DOHH2 (cell line): Measurements from ENCODE around the gene SLC15A4.

ENCODE experiments used
- EZH2phosphoT487 ChIP-seq: fragments of 200-600 bp; sonication (generic); IDR thresholded peaks from 2 replicates; pipeline ENCODE4 v1.6.1; 2017; ENCODE audit warnings: borderline replicate concordance, mild to moderate bottlenecking, antibody characterized with exemption, low read length, moderate library complexity, mixed read lengths
- TF ChIP-seq, protein P1 (sequence below): fragments of 200-600 bp; sonication (generic); IDR thresholded peaks from one replicate; pipeline ENCODE4 v1.5.1; 2014; ENCODE audit warnings: antibody characterized with exemption, mild to moderate bottlenecking, low read depth, low read length; ENCODE audit not compliant: poor library complexity, severe bottlenecking

DNA sequence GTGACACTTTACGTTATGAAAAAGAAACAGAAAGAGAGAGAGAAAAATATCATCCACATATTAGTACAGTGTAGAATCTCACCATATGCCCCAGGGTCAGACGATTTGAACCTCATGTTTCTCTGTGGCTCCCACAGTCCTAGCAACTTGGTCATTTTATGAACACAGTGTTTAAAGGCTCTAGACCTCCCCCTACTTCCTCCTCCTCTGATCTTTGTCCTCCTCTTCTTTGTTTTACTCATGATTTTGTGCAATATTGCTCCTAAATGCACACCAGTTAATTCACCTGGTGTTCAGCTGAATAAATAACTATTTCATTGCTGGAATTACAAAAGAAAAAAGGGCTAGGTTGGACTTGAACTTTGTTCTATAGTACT lies 47.7 kb upstream of the SLC15A4 start:
- no peak for TF ChIP-seq EZH2phosphoT487
- TF ChIP-seq, protein P1, sequence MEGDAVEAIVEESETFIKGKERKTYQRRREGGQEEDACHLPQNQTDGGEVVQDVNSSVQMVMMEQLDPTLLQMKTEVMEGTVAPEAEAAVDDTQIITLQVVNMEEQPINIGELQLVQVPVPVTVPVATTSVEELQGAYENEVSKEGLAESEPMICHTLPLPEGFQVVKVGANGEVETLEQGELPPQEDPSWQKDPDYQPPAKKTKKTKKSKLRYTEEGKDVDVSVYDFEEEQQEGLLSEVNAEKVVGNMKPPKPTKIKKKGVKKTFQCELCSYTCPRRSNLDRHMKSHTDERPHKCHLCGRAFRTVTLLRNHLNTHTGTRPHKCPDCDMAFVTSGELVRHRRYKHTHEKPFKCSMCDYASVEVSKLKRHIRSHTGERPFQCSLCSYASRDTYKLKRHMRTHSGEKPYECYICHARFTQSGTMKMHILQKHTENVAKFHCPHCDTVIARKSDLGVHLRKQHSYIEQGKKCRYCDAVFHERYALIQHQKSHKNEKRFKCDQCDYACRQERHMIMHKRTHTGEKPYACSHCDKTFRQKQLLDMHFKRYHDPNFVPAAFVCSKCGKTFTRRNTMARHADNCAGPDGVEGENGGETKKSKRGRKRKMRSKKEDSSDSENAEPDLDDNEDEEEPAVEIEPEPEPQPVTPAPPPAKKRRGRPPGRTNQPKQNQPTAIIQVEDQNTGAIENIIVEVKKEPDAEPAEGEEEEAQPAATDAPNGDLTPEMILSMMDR, result no peak
